Measurements from ENCODE around the gene AUTS2.

Gene AUTS2

GRCh38 chr7:69889338-69889975 lies 291.2 kb downstream of the AUTS2 start:
- no peak for DNase-seq (ENCODE audit: low read depth in 2 of 2)

GRCh38 chr7:69889976-69890351 lies 291.7 kb downstream of the AUTS2 start:
- DNase-seq (ENCODE audit: low read depth in 2 of 2) = no peak

- DNase-seq (ENCODE audit: low read depth in 2 of 2) = no peak
These were observed 294.5 kb downstream of the AUTS2 start for GRCh38 chr7:69892790-69893189.

- peak in 1 of 2 experiments; percentile 14 for DNase-seq (ENCODE audit: low read depth in 2 of 2)
These were observed 295.6 kb downstream of the AUTS2 start for GRCh38 chr7:69893906-69894305.

- DNase-seq (ENCODE audit: low read depth in 2 of 2) = no peak
These were observed 297.2 kb downstream of the AUTS2 start for GRCh38 chr7:69895446-69895845.

- no peak for DNase-seq (ENCODE audit: low read depth in 2 of 2)
These were observed 297.8 kb downstream of the AUTS2 start for GRCh38 chr7:69896121-69896520.

- no peak for DNase-seq (ENCODE audit: low read depth in 2 of 2)
These were observed 299.9 kb downstream of the AUTS2 start for GRCh38 chr7:69898189-69898588.

- peak; percentile 15 to 21 for DNase-seq (ENCODE audit: low read depth in 2 of 2)
These were observed 305.1 kb downstream of the AUTS2 start for GRCh38 chr7:69903410-69903809.

GRCh38 chr7:69906283-69906995 lies 308.2 kb downstream of the AUTS2 start:
- DNase-seq (ENCODE audit: low read depth in 2 of 2) = no peak

- DNase-seq (ENCODE audit: low read depth in 2 of 2) = no peak
These were observed 309.4 kb downstream of the AUTS2 start for GRCh38 chr7:69907720-69908119.

- DNase-seq (ENCODE audit: low read depth in 2 of 2) = no peak
These were observed 310.2 kb downstream of the AUTS2 start for GRCh38 chr7:69908454-69908853.

- no peak for DNase-seq (ENCODE audit: low read depth in 2 of 2)
These were observed 311.9 kb downstream of the AUTS2 start for GRCh38 chr7:69910150-69910549.

- no peak for DNase-seq (ENCODE audit: low read depth in 2 of 2)
These were observed 313.1 kb downstream of the AUTS2 start for GRCh38 chr7:69911337-69911736.

- DNase-seq (ENCODE audit: low read depth in 2 of 2) = no peak
These were observed 313.9 kb downstream of the AUTS2 start for GRCh38 chr7:69912141-69912540.

- DNase-seq (ENCODE audit: low read depth in 2 of 2) = no peak
These were observed 314.6 kb downstream of the AUTS2 start for GRCh38 chr7:69912846-69913245.

- DNase-seq (ENCODE audit: low read depth in 2 of 2) = no peak
These were observed 321.3 kb downstream of the AUTS2 start for GRCh38 chr7:69919426-69920111.

GRCh38 chr7:69920797-69921196 lies 322.5 kb downstream of the AUTS2 start:
- DNase-seq (ENCODE audit: low read depth in 2 of 2) = no peak

GRCh38 chr7:69922026-69922803 lies 323.9 kb downstream of the AUTS2 start:
- DNase-seq (ENCODE audit: low read depth in 2 of 2) = no peak

- DNase-seq (ENCODE audit: low read depth in 2 of 2) = no peak
These were observed 329.2 kb downstream of the AUTS2 start for GRCh38 chr7:69927461-69927860.

GRCh38 chr7:69928621-69929020 lies 330.3 kb downstream of the AUTS2 start:
- no peak for DNase-seq (ENCODE audit: low read depth in 2 of 2)

GRCh38 chr7:69929622-69930021 lies 331.3 kb downstream of the AUTS2 start:
- no peak for DNase-seq (ENCODE audit: low read depth in 2 of 2)

- DNase-seq (ENCODE audit: low read depth in 2 of 2) = peak; percentile 16 to 20
These were observed 333.9 kb downstream of the AUTS2 start for GRCh38 chr7:69932034-69932628.
